K562 (cell line): Measurements from ENCODE around the gene CBL. TPM values are rescaled to one million over a fixed set of nuclear protein-coding genes. Genes with fewer than 3 reads are reported as not detected.

Experiments used
- CTBP1 ChIP-seq: fragments of 450-650 bp; IDR thresholded peaks from 2 replicates; pipeline ENCODE4 v1.6.1; 2016; ENCODE audit warnings: borderline replicate concordance
- KAT7 ChIP-seq: sonication (generic); formaldehyde crosslinking; IDR thresholded peaks from 2 replicates; pipeline ENCODE4 v1.8.0; 2022; ENCODE audit warnings: missing genetic modification reagents, mild to moderate bottlenecking, borderline replicate concordance
- MTA3 ChIP-seq: fragments of 450-650 bp; formaldehyde crosslinking; IDR thresholded peaks from 2 replicates; pipeline ENCODE4 v1.6.1; 2017; ENCODE audit warnings: mild to moderate bottlenecking, borderline replicate concordance
- NR1H2 ChIP-seq: sonication (generic); formaldehyde crosslinking; IDR thresholded peaks from 2 replicates; pipeline ENCODE4 v1.4.0; 2020; ENCODE audit warnings: mild to moderate bottlenecking, missing genetic modification reagents
- NR2C2 ChIP-seq, 2 experiments: fragments of 200-800 bp in 1 of 2; sonication (Bioruptor generic) in 1 of 2; sonication (generic) in 1 of 2; formaldehyde crosslinking in 1 of 2; IDR thresholded peaks; 2 replicates each; pipeline versions ENCODE4 v1.6.1 to v1.8.0; 2016 to 2022; ENCODE audit warnings: mild to moderate bottlenecking in 1 of 2, missing compliant biosample characterization in 1 of 2, missing genetic modification characterization in 1 of 2, missing genetic modification reagents in 1 of 2
- PHF8 ChIP-seq: fragments of 200-600 bp; sonication (generic); IDR thresholded peaks from 2 replicates; pipeline ENCODE4 v1.6.1; 2012; ENCODE audit warnings: mixed run types, mild to moderate bottlenecking, inconsistent platforms, low read length, moderate library complexity, borderline replicate concordance
- SETDB1 ChIP-seq: IDR thresholded peaks from one replicate; pipeline ENCODE4 v1.6.1; 2012; ENCODE audit warnings: low read length, control low read depth, inconsistent platforms
- TBL1XR1 ChIP-seq, 2 experiments: IDR thresholded peaks; 2 replicates each; pipeline ENCODE4 v1.6.1; 2012; ENCODE audit warnings: improper control_type of control experiment in 2 of 2, low read length in 2 of 2, mild to moderate bottlenecking in 1 of 2
- TBP ChIP-seq: optimal IDR thresholded peaks from 2 replicates; pipeline ENCODE3; 2011; ENCODE audit warnings: low read depth, low read length, improper control_type of control experiment
- YY1 ChIP-seq, 3 experiments: IDR thresholded peaks; 2 replicates each; pipeline ENCODE4 v1.6.1; 2011; ENCODE audit warnings: low read length in 2 of 3, mild to moderate bottlenecking in 2 of 3, moderate library complexity in 2 of 3, borderline replicate concordance in 1 of 3, control low read depth in 1 of 3, low read depth in 1 of 3; ENCODE audit not compliant: insufficient read depth in 3 of 3, insufficient replicate concordance in 2 of 3, control insufficient read depth in 1 of 3, insufficient read length in 1 of 3; ENCODE audit errors: extremely low read depth in 1 of 3
- ZBTB1 ChIP-seq: sonication (generic); formaldehyde crosslinking; IDR thresholded peaks from 2 replicates; pipeline ENCODE4 v1.8.1; 2023; ENCODE audit warnings: missing genetic modification reagents, low read depth, mild to moderate bottlenecking, borderline replicate concordance
- ZNF24 ChIP-seq: fragments of 450-650 bp; IDR thresholded peaks from 2 replicates; pipeline ENCODE4 v1.6.1; 2016
- ZNF717 ChIP-seq: fragments of 250-450 bp; sonication (Bioruptor Pico); IDR thresholded peaks from 2 replicates; pipeline ENCODE4 v1.5.0; 2021
- polyA plus RNA-seq, 8 experiments: library from polyadenylated mRNA; depleted of rRNA in 4 of 8; stranded (reverse) in 5 of 8; unstranded in 3 of 8; fragments of >200 nt; fragmentation: Nextera tagmentation in 2 of 8; fragmentation: Illumina TruSeq in 1 of 8; extraction: Ambion mirVana in 2 of 8; extraction: Trizol in 1 of 8; gene quantifications; 2 replicates each; pipeline versions ENCODE4 v1.2.1 to v1.2.3, GENCODE V29; 2011 to 2014; ENCODE audit warnings: inconsistent platforms in 1 of 8, missing spikeins in 1 of 8
- total RNA-seq, 7 experiments: library from RNA; depleted of rRNA in 6 of 7; stranded (reverse); fragments of >200 nt in 6 of 7; fragmentation: Illumina TruSeq in 2 of 7; extraction: Trizol in 2 of 7; gene quantifications; 2 replicates each; pipeline versions ENCODE4 v1.2.1 to v1.2.3, GENCODE V29; 2011 to 2021; ENCODE audit warnings: low replicate concordance in 1 of 7
- TF ChIP-seq, protein P1 (sequence below), 2 experiments: fragments of 250-450 bp in 1 of 2; fragments of 450-650 bp in 1 of 2; sonication (Bioruptor Pico) in 1 of 2; IDR thresholded peaks; 2 replicates each; pipeline versions ENCODE4 v1.6.1 to v1.8.0; 2016 to 2021; ENCODE audit warnings: mild to moderate bottlenecking in 2 of 2, moderate library complexity in 2 of 2, missing compliant biosample characterization in 1 of 2, missing genetic modification characterization in 1 of 2
- TF ChIP-seq, protein P2 (sequence below), 3 experiments: IDR thresholded peaks in 2 of 3; conservative IDR thresholded peaks in 1 of 3; 2 replicates each; pipeline ENCODE4 v1.5.1; 2011 to 2012; ENCODE audit warnings: low read length in 3 of 3, mild to moderate bottlenecking in 3 of 3, control low read depth in 2 of 3, improper control_type of control experiment in 1 of 3, inconsistent platforms in 1 of 3, low read depth in 1 of 3, mixed read lengths in 1 of 3, moderate library complexity in 1 of 3; ENCODE audit not compliant: insufficient read depth in 2 of 3
- TF ChIP-seq, protein P3 (sequence below), 2 experiments: fragments of 450-650 bp in 1 of 2; sonication (generic) in 1 of 2; formaldehyde crosslinking in 1 of 2; IDR thresholded peaks in 1 of 2; conservative IDR thresholded peaks in 1 of 2; 2 replicates each; pipeline versions ENCODE4 v1.6.1 to v1.8.1; 2016 to 2023; ENCODE audit warnings: mild to moderate bottlenecking in 2 of 2, moderate library complexity in 2 of 2, inconsistent platforms in 1 of 2, missing genetic modification reagents in 1 of 2
- TF ChIP-seq, protein P4 (sequence below): sonication (generic); formaldehyde crosslinking; IDR thresholded peaks from 2 replicates; pipeline ENCODE4 v1.8.0; 2022; ENCODE audit warnings: mild to moderate bottlenecking, missing genetic modification reagents
- TF ChIP-seq, protein P5 (sequence below): sonication (generic); formaldehyde crosslinking; IDR thresholded peaks from 2 replicates; pipeline ENCODE4 v1.8.0; 2022; ENCODE audit warnings: missing genetic modification reagents, mild to moderate bottlenecking, moderate library complexity, borderline replicate concordance

Gene CBL
- total and polyA plus RNA-seq, 9 of the 15 experiments (the other 6 are each of a cell fraction or from before 2014, with no cell fraction given) = 3.2 to 24.9 (median 9.9) TPM

DNA sequence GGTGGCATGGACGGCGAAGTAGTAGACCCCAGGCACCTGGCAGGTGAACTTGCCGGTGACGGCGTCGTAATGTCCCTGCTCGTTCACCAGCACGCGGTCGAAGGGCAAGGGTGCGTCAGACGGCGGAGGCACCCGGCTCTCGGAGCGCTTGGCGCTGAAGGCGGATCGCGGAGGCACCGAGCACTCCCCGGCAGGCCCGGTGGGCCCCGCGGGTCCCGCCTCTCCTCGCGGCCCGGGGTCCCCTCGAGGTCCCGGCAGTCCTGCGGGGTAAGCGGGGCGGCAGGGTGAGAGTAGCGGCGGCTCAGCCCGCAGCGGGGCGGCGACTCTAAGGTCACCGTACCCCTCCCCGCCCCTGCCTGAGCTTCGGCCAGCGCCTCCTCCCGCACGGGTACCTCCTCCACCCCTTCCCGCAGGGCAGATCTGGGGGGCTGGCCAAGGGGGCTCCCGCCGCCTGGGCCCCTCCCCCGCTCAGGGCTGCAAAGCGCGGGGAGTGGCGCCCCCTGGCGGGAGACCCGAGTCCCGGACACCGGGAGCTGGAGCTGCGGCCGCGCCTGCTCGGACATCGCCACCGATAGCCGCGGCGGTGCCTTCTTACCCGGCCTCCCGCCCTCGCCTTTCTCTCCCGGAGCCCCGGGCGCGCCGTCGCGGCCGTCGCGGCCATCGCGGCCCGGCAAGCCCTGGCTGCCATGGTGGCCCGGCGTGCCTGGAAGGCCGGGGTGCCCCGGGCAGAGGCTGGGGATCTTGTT, 133.6 kb downstream of the CBL start (continued):
- no peak; the same call in 1 of the 2 replicates for TF ChIP-seq KAT7 (CRISPR knock-in tag)
- peak; percentile 85; the same call in 1 of the 2 replicates for TF ChIP-seq CTBP1
- no peak for TF ChIP-seq ZBTB1 (CRISPR knock-in tag)
- peak; percentile 33 for TF ChIP-seq TBP
- TF ChIP-seq YY1 (IDR thresholded peaks at IDR 0.05; ENCODE audit: borderline replicate concordance in 1 of 3, control insufficient read depth in 1 of 3, extremely low read depth in 1 of 3, insufficient read depth in 3 of 3, insufficient read length in 1 of 3, insufficient replicate concordance in 2 of 3, low read depth in 1 of 3, low read length in 2 of 3) = peak in 2 of 3 experiments; percentile 37 to 41
- TF ChIP-seq NR2C2 (CRISPR knock-in tag; IDR thresholded peaks at IDR 0.05) = no peak
- TF ChIP-seq NR2C2 (tag; IDR thresholded peaks at IDR 0.05) = no peak; the same call in 1 of the 2 replicates
- no peak for TF ChIP-seq SETDB1
- peak; percentile 28; the same call in 1 of the 2 replicates for TF ChIP-seq PHF8
- no peak for TF ChIP-seq ZNF717
- TF ChIP-seq, protein P1, sequence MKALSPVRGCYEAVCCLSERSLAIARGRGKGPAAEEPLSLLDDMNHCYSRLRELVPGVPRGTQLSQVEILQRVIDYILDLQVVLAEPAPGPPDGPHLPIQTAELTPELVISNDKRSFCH (CRISPR knock-in tag; IDR thresholded peaks at IDR 0.05) = no peak
- TF ChIP-seq, protein P1 (tag; IDR thresholded peaks at IDR 0.05) = peak; percentile 47; the same call in 1 of the 2 replicates
- TF ChIP-seq, protein P2, sequence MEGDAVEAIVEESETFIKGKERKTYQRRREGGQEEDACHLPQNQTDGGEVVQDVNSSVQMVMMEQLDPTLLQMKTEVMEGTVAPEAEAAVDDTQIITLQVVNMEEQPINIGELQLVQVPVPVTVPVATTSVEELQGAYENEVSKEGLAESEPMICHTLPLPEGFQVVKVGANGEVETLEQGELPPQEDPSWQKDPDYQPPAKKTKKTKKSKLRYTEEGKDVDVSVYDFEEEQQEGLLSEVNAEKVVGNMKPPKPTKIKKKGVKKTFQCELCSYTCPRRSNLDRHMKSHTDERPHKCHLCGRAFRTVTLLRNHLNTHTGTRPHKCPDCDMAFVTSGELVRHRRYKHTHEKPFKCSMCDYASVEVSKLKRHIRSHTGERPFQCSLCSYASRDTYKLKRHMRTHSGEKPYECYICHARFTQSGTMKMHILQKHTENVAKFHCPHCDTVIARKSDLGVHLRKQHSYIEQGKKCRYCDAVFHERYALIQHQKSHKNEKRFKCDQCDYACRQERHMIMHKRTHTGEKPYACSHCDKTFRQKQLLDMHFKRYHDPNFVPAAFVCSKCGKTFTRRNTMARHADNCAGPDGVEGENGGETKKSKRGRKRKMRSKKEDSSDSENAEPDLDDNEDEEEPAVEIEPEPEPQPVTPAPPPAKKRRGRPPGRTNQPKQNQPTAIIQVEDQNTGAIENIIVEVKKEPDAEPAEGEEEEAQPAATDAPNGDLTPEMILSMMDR (IDR thresholded peaks at IDR 0.05 in 2 of 3, conservative IDR thresholded peaks at IDR 0.05 in 1 of 3; ENCODE audit: insufficient read depth in 2 of 3, low read depth in 1 of 3, low read length in 3 of 3) = peak; percentile 87 to 90 (median 87)
- TF ChIP-seq NR1H2 = no peak
- TF ChIP-seq, protein P3, sequence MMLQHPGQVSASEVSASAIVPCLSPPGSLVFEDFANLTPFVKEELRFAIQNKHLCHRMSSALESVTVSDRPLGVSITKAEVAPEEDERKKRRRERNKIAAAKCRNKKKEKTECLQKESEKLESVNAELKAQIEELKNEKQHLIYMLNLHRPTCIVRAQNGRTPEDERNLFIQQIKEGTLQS (IDR thresholded peaks at IDR 0.05) = no peak
- TF ChIP-seq, protein P3 (CRISPR knock-in tag; conservative IDR thresholded peaks at IDR 0.05) = no peak
- TF ChIP-seq ZNF24 = 0 out of 2 replicates have a peak, but pooled peaks have one; percentile 22
- TF ChIP-seq, protein P4, sequence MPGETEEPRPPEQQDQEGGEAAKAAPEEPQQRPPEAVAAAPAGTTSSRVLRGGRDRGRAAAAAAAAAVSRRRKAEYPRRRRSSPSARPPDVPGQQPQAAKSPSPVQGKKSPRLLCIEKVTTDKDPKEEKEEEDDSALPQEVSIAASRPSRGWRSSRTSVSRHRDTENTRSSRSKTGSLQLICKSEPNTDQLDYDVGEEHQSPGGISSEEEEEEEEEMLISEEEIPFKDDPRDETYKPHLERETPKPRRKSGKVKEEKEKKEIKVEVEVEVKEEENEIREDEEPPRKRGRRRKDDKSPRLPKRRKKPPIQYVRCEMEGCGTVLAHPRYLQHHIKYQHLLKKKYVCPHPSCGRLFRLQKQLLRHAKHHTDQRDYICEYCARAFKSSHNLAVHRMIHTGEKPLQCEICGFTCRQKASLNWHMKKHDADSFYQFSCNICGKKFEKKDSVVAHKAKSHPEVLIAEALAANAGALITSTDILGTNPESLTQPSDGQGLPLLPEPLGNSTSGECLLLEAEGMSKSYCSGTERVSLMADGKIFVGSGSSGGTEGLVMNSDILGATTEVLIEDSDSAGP (CRISPR knock-in tag) = no peak
- 0 out of 2 replicates have a peak, but pooled peaks have one; percentile 85 for TF ChIP-seq MTA3
- no peak for TF ChIP-seq TBL1XR1 (IDR thresholded peaks at IDR 0.05; ENCODE audit: low read length in 2 of 2)
- TF ChIP-seq, protein P5, sequence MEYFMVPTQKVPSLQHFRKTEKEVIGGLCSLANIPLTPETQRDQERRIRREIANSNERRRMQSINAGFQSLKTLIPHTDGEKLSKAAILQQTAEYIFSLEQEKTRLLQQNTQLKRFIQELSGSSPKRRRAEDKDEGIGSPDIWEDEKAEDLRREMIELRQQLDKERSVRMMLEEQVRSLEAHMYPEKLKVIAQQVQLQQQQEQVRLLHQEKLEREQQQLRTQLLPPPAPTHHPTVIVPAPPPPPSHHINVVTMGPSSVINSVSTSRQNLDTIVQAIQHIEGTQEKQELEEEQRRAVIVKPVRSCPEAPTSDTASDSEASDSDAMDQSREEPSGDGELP (CRISPR knock-in tag) = peak; percentile 41; the same call in 1 of the 2 replicates
